ENCODE results near the gene POU6F2.

DNA sequence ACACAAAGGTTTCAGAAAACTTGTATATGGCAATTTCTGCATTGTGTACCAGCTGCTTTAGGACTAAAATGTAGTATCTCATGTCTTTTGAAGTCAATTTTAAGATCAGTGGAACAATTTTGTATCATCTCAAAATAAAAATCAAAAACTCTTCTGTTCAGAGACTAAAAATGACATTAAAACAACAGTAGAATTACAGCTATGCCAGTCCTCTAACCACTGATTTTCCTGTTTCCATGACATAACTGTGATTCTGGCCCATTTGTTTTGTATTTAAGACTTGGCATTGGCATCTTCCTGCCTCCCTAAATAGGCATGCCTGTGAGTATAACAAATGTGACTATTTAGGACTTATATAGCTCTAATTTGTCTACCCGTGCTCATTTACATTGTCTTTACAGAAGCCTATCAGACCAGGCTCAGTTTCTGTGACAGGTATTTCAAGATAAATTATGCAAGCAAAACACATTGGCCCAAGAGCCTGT, 39.7 kb upstream of the POU6F2 start:
- TF ChIP-seq, protein P1, sequence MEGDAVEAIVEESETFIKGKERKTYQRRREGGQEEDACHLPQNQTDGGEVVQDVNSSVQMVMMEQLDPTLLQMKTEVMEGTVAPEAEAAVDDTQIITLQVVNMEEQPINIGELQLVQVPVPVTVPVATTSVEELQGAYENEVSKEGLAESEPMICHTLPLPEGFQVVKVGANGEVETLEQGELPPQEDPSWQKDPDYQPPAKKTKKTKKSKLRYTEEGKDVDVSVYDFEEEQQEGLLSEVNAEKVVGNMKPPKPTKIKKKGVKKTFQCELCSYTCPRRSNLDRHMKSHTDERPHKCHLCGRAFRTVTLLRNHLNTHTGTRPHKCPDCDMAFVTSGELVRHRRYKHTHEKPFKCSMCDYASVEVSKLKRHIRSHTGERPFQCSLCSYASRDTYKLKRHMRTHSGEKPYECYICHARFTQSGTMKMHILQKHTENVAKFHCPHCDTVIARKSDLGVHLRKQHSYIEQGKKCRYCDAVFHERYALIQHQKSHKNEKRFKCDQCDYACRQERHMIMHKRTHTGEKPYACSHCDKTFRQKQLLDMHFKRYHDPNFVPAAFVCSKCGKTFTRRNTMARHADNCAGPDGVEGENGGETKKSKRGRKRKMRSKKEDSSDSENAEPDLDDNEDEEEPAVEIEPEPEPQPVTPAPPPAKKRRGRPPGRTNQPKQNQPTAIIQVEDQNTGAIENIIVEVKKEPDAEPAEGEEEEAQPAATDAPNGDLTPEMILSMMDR (IDR thresholded peaks at IDR 0.05 in 4 of 5, conservative IDR thresholded peaks at IDR 0.05 in 1 of 5), result no peak
- no peak for TF ChIP-seq POLR2A (IDR thresholded peaks at IDR 0.05)
